Neural cell (in vitro differentiated cells): ENCODE results near the gene ADD3. TPM values are rescaled to one million over a fixed set of nuclear protein-coding genes. Genes with fewer than 3 reads are reported as not detected.

Experiments
- H2AFZ ChIP-seq: fragments of 200-600, 300-800 bp; sonication (generic), shearing (Covaris generic); 2 replicates; pipeline ENCODE4 v1.6.0; 2014; ENCODE audit warnings: low read depth, mild to moderate bottlenecking, antibody characterized with exemption, low read length, moderate library complexity
- H3F3A ChIP-seq: fragments of 200-600 bp; shearing (Covaris generic); 2 replicates; pipeline ENCODE4 v1.6.1; 2016; ENCODE audit warnings: mild to moderate bottlenecking, moderate library complexity, mixed read lengths, antibody characterized with exemption, low read length; ENCODE audit not compliant: insufficient read depth, poor library complexity, severe bottlenecking
- H3K27ac ChIP-seq: fragments of 200-600, 300-800 bp; sonication (generic), shearing (Covaris generic); 2 replicates; pipeline ENCODE4 v1.5.1; 2014; ENCODE audit warnings: mild to moderate bottlenecking, low read length, moderate library complexity
- H3K27me3 ChIP-seq: fragments of 300-800, 200-600 bp; sonication (generic), shearing (Covaris generic); 2 replicates; pipeline ENCODE4 v1.6.0; 2014; ENCODE audit warnings: mild to moderate bottlenecking, low read depth, low read length, moderate library complexity; ENCODE audit not compliant: insufficient read depth
- H3K36me3 ChIP-seq: fragments of 300-800, 200-600 bp; sonication (generic), shearing (Covaris generic); 2 replicates; pipeline ENCODE4 v1.5.1; 2014; ENCODE audit warnings: mild to moderate bottlenecking, antibody characterized with exemption, low read length, moderate library complexity; ENCODE audit not compliant: insufficient read depth
- H3K4me2 ChIP-seq: fragments of 300-800, 200-600 bp; sonication (generic), shearing (Covaris generic); 2 replicates; pipeline ENCODE4 v1.6.0; 2014; ENCODE audit warnings: mild to moderate bottlenecking, low read length
- H3K4me3 ChIP-seq: fragments of 300-800, 200-600 bp; sonication (generic), shearing (Covaris generic); 2 replicates; pipeline ENCODE4 v1.5.1; 2014; ENCODE audit warnings: mild to moderate bottlenecking, low read length, moderate library complexity
- H3K79me2 ChIP-seq: fragments of 200-600 bp; shearing (Covaris generic); replicated peaks from 2 replicates; pipeline ENCODE4 v1.6.0; 2014; ENCODE audit warnings: mild to moderate bottlenecking, low read length, moderate library complexity; ENCODE audit not compliant: insufficient read depth
- H3K9ac ChIP-seq: fragments of 300-800, 200-600 bp; sonication (generic), shearing (Covaris generic); 2 replicates; pipeline ENCODE4 v1.6.1; 2016; ENCODE audit warnings: mild to moderate bottlenecking, low read length, mixed read lengths
- H3K9me2 ChIP-seq: fragments of 200-600 bp; shearing (Covaris generic); 2 replicates; pipeline ENCODE4 v1.6.1; 2016; ENCODE audit warnings: mild to moderate bottlenecking, low read length, mixed read lengths; ENCODE audit not compliant: insufficient read depth
- H3K9me3 ChIP-seq: fragments of 200-600, 300-800 bp; sonication (generic), shearing (Covaris generic); 2 replicates; pipeline ENCODE4 v1.6.1; 2016; ENCODE audit warnings: mild to moderate bottlenecking, mixed run types, low read length, moderate library complexity, mixed read lengths
- H4K20me1 ChIP-seq: fragments of 200-600 bp; shearing (Covaris generic); 2 replicates; pipeline ENCODE4 v1.6.1; 2016; ENCODE audit warnings: mild to moderate bottlenecking, mixed run types; ENCODE audit not compliant: insufficient read depth
- EP300 ChIP-seq: fragments of 450-650 bp; conservative IDR thresholded peaks from 2 replicates; pipeline ENCODE4 v1.6.1; 2014; ENCODE audit warnings: antibody characterized with exemption, mild to moderate bottlenecking, moderate library complexity; ENCODE audit not compliant: poor library complexity, severe bottlenecking
- EZH2 ChIP-seq: fragments of 200-600, 300-800 bp; shearing (Covaris generic), sonication (generic); IDR thresholded peaks from 2 replicates; pipeline ENCODE4 v1.6.1; 2014; ENCODE audit warnings: antibody characterized with exemption, low read length, borderline replicate concordance, mild to moderate bottlenecking; ENCODE audit not compliant: insufficient read depth, poor library complexity, severe bottlenecking
- MXI1 ChIP-seq: fragments of 450-650 bp; conservative IDR thresholded peaks from 2 replicates; pipeline ENCODE4 v1.6.1; 2014; ENCODE audit warnings: antibody characterized with exemption, mild to moderate bottlenecking; ENCODE audit not compliant: poor library complexity, severe bottlenecking
- POLR2AphosphoS5 ChIP-seq: IDR thresholded peaks from 2 replicates; pipeline ENCODE4 v1.6.1; 2012
- RAD21 ChIP-seq: fragments of 450-650 bp; conservative IDR thresholded peaks from 2 replicates; pipeline ENCODE4 v1.6.1; 2014; ENCODE audit warnings: antibody characterized with exemption, mild to moderate bottlenecking, moderate library complexity
- SMC3 ChIP-seq: fragments of 450-650 bp; conservative IDR thresholded peaks from 2 replicates; pipeline ENCODE4 v1.6.1; 2014; ENCODE audit warnings: antibody characterized with exemption, mild to moderate bottlenecking, moderate library complexity; ENCODE audit not compliant: poor library complexity
- TAF1 ChIP-seq: IDR thresholded peaks from 2 replicates; pipeline ENCODE4 v1.6.1; 2012; ENCODE audit warnings: low read depth
- polyA plus RNA-seq: library from polyadenylated mRNA; depleted of rRNA; stranded (reverse); fragments of >200 nt; gene quantifications from 2 replicates; pipeline ENCODE4 v1.2.3, GENCODE V29; 2014
- TF ChIP-seq, protein P1 (sequence below): IDR thresholded peaks from 2 replicates; pipeline ENCODE4 v1.6.1; 2012; ENCODE audit warnings: borderline replicate concordance
- TF ChIP-seq, protein P2 (sequence below): fragments of 450-650 bp; IDR thresholded peaks from 2 replicates; pipeline ENCODE4 v1.5.1; 2014; ENCODE audit warnings: antibody characterized with exemption, mild to moderate bottlenecking, moderate library complexity; ENCODE audit not compliant: poor library complexity, severe bottlenecking

ADD3 gene
- polyA plus RNA-seq, 1 donor from 2014 or later, result 40.6 TPM

DNA sequence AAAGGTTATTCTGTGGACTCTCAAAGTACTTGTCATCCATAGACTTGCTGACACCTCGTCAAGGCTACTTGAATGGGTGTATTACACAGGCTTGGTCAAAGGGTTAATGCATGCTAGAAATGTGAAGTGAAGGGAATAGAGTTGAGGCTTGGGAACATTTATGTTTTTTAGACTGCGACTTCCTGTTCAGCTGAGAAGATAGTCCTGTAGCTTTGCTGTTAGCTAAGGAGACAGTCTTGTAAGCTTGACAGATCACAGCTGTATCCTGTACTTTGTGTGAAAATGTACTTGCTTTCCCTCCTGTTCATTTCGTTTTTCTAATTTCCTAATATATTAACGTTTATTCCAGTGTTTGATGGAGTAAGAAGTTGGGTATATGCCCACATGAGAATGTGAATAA lies 52.1 kb downstream of the ADD3 start:
- no peaks in the 10 kb centered on the region for H3F3A ChIP-seq
- H3K4me3 ChIP-seq, result no peak overlapping the region
- H3K9me2 ChIP-seq, result no peaks in the 10 kb centered on the region
- H3K27ac ChIP-seq, result no peak overlapping the region
- H3K9ac ChIP-seq, result no peak overlapping the region
- H3K9me3 ChIP-seq, result no peaks in the 10 kb centered on the region
- H4K20me1 ChIP-seq, result no peaks in the 10 kb centered on the region
- no peaks in the 10 kb centered on the region for H3K27me3 ChIP-seq
- no peaks in the 10 kb centered on the region for H3K36me3 ChIP-seq
- H2AFZ ChIP-seq, result no peak overlapping the region
- no peak overlapping the region for H3K4me2 ChIP-seq
- TF ChIP-seq EP300 (no peak), RAD21 (no peak), EZH2 (no peak), POLR2AphosphoS5 (no peak)
- TF ChIP-seq, protein P1, sequence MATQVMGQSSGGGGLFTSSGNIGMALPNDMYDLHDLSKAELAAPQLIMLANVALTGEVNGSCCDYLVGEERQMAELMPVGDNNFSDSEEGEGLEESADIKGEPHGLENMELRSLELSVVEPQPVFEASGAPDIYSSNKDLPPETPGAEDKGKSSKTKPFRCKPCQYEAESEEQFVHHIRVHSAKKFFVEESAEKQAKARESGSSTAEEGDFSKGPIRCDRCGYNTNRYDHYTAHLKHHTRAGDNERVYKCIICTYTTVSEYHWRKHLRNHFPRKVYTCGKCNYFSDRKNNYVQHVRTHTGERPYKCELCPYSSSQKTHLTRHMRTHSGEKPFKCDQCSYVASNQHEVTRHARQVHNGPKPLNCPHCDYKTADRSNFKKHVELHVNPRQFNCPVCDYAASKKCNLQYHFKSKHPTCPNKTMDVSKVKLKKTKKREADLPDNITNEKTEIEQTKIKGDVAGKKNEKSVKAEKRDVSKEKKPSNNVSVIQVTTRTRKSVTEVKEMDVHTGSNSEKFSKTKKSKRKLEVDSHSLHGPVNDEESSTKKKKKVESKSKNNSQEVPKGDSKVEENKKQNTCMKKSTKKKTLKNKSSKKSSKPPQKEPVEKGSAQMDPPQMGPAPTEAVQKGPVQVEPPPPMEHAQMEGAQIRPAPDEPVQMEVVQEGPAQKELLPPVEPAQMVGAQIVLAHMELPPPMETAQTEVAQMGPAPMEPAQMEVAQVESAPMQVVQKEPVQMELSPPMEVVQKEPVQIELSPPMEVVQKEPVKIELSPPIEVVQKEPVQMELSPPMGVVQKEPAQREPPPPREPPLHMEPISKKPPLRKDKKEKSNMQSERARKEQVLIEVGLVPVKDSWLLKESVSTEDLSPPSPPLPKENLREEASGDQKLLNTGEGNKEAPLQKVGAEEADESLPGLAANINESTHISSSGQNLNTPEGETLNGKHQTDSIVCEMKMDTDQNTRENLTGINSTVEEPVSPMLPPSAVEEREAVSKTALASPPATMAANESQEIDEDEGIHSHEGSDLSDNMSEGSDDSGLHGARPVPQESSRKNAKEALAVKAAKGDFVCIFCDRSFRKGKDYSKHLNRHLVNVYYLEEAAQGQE, result no peak
- no peaks in the 10 kb centered on the region for H3K79me2 ChIP-seq

DNA sequence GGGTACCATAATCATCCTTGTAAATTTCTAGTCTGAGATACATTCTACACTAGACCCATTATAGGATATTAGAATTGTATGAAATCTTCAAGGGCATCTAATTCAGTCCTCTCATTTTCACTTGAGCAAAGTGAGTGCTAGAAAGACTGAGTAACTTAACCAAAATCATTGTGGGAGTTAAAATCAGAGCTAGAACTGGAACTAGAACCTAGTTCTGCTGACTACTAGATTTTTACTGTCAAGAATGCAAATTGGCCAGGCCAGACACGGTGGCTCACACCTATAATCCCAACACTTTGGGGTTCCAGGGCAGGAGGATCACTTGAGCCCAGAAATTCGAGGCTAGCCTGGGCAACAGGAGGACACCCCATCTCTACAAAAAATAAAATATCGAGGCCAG lies 53.9 kb downstream of the ADD3 start:
- no peak overlapping the region for H3K4me3 ChIP-seq
- no peak overlapping the region for H3K27ac ChIP-seq
- H2AFZ ChIP-seq, result no peak overlapping the region
- H3K4me2 ChIP-seq, result no peak overlapping the region
- H3K27me3 ChIP-seq, result no peaks in the 10 kb centered on the region
- no peaks in the 10 kb centered on the region for H4K20me1 ChIP-seq
- no peaks in the 10 kb centered on the region for H3K79me2 ChIP-seq
- H3K9me2 ChIP-seq, result no peaks in the 10 kb centered on the region
- H3K36me3 ChIP-seq, result no peaks in the 10 kb centered on the region
- H3K9me3 ChIP-seq, result no peaks in the 10 kb centered on the region
- H3K9ac ChIP-seq, result no peak overlapping the region
- TF ChIP-seq MXI1 (no peak), EP300 (no peak), EZH2 (no peak), RAD21 (no peak), SMC3 (no peak), POLR2AphosphoS5 (no peak)
- TF ChIP-seq, protein P2, sequence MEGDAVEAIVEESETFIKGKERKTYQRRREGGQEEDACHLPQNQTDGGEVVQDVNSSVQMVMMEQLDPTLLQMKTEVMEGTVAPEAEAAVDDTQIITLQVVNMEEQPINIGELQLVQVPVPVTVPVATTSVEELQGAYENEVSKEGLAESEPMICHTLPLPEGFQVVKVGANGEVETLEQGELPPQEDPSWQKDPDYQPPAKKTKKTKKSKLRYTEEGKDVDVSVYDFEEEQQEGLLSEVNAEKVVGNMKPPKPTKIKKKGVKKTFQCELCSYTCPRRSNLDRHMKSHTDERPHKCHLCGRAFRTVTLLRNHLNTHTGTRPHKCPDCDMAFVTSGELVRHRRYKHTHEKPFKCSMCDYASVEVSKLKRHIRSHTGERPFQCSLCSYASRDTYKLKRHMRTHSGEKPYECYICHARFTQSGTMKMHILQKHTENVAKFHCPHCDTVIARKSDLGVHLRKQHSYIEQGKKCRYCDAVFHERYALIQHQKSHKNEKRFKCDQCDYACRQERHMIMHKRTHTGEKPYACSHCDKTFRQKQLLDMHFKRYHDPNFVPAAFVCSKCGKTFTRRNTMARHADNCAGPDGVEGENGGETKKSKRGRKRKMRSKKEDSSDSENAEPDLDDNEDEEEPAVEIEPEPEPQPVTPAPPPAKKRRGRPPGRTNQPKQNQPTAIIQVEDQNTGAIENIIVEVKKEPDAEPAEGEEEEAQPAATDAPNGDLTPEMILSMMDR, result no peak
- H3F3A ChIP-seq, result no peaks in the 10 kb centered on the region

DNA sequence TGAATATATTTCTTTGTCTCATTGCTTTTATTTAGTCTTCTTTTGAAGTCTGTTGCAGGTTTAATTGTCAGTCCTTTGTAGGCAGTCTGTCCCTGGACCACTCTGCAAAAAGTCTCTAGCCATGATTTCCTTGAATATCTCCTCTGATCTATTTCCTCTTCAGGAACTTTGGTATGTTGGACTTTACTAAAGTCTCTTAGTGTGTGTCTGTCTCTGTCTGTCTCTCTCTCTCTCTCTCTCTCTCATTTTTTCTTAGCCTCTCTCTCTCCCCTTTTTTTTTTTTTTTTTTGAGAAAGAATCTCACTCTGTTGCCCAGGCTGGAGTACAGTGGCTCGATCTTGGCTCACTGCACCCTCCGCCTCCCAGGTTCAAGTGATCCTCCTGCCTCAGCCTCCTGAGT lies 57.5 kb downstream of the ADD3 start:
- H3K79me2 ChIP-seq, result no peaks in the 10 kb centered on the region
- H4K20me1 ChIP-seq, result no peaks in the 10 kb centered on the region
- TF ChIP-seq TAF1 (no peak), RAD21 (no peak)
- TF ChIP-seq, protein P1, result no peak

More for the DNA sequence above, 57.5 kb downstream of the ADD3 start:
- Histone ChIP-seq H3K36me3 (no peaks in the 10 kb centered on the region), H3K27me3 (no peaks in the 10 kb centered on the region), H2AFZ (no peak overlapping the region), H3K9ac (no peak overlapping the region), H3K9me2 (no peaks in the 10 kb centered on the region), H3F3A (no peaks in the 10 kb centered on the region), H3K4me3 (no peak overlapping the region), H3K4me2 (no peak overlapping the region), H3K27ac (no peak overlapping the region), H3K9me3 (no peaks in the 10 kb centered on the region)
